Measurements from ENCODE around the gene SPACA7.

DNA sequence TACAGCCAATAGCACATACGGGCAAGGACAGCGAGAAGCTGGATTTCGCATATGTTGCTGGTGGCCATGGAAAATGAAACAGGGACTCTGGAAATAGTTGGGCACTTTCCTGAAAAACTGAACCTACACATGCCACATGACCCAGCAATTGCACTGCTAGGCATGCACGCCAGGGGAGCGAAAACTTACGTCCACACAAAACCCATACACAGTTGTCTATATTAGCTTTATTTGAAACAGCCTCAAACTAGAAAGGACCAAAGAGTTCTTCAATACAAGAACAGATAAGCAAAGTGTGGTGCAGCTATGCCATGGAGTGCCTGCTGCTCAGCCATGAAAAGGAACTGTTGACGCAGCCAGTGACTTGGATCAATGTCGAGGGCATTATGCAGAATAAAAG lies 7.3 kb upstream of the SPACA7 start:
- no peak for TF ChIP-seq BHLHE40 (IDR thresholded peaks at IDR 0.05; ENCODE audit: borderline replicate concordance)
- no peak for TF ChIP-seq SUZ12 (IDR thresholded peaks at IDR 0.05)
- TF ChIP-seq FOXM1 (IDR thresholded peaks at IDR 0.05; ENCODE audit: borderline replicate concordance): no peak
- no peak for TF ChIP-seq ARNT (IDR thresholded peaks at IDR 0.05)
- no peak for TF ChIP-seq HDGF (IDR thresholded peaks at IDR 0.05; ENCODE audit: borderline replicate concordance)
- TF ChIP-seq NFRKB (IDR thresholded peaks at IDR 0.05): no peak
- TF ChIP-seq CTBP1 (IDR thresholded peaks at IDR 0.05; ENCODE audit: borderline replicate concordance): no peak
- no peak for TF ChIP-seq LEF1 (IDR thresholded peaks at IDR 0.05; ENCODE audit: borderline replicate concordance)
- no peak for TF ChIP-seq ELF4 (IDR thresholded peaks at IDR 0.05)
- no peak for TF ChIP-seq SP1 (IDR thresholded peaks at IDR 0.05)
- no peak for TF ChIP-seq TARDBP (IDR thresholded peaks at IDR 0.05)
- no peak for TF ChIP-seq FOXK2 (IDR thresholded peaks at IDR 0.05)
- TF ChIP-seq ZNF384 (IDR thresholded peaks at IDR 0.05): no peak
- no peak for TF ChIP-seq L3MBTL2 (conservative IDR thresholded peaks at IDR 0.05)

All from HEK293T (cell line).